ENCODE measurements around the gene ETV3L.

DNA sequence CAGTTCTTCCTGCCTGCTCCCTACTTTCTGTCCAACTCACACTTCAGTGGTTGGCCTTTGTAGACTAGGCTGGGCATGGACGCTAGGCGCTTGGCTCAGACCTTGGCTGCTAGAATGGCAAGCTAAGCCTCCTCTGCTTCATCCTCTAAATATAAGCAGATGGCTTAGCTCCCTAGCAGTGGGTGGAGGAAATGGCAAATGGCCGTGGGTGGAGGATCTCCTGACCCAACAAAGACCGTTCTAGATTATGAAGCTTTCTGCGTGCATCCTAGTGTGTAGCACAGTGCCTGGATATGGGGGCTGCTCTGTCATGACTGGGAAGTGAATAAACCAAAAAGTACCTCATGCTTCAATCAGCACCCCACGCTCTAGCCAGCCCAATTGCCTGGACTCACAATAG lies 10.4 kb upstream of the ETV3L start:
- TF ChIP-seq, protein P1, sequence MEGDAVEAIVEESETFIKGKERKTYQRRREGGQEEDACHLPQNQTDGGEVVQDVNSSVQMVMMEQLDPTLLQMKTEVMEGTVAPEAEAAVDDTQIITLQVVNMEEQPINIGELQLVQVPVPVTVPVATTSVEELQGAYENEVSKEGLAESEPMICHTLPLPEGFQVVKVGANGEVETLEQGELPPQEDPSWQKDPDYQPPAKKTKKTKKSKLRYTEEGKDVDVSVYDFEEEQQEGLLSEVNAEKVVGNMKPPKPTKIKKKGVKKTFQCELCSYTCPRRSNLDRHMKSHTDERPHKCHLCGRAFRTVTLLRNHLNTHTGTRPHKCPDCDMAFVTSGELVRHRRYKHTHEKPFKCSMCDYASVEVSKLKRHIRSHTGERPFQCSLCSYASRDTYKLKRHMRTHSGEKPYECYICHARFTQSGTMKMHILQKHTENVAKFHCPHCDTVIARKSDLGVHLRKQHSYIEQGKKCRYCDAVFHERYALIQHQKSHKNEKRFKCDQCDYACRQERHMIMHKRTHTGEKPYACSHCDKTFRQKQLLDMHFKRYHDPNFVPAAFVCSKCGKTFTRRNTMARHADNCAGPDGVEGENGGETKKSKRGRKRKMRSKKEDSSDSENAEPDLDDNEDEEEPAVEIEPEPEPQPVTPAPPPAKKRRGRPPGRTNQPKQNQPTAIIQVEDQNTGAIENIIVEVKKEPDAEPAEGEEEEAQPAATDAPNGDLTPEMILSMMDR (IDR thresholded peaks at IDR 0.05; ENCODE audit: insufficient read depth, low read depth, low read length) = no peak
- no peak for TF ChIP-seq EZH2 (IDR thresholded peaks at IDR 0.05; ENCODE audit: insufficient read depth, low read length)
